RWPE1 (cell line): ENCODE data around the gene ARHGEF7.
"Not testable (repeated sequence)": the region's sequence is repeated elsewhere in the genome, so short reads cannot be mapped to it uniquely, and the experiment has no call there.

Experiments used
- CTCF ChIA-PET: fragments of 350-600 bp; sonication (Branson Sonifier 250); formaldehyde crosslinking; extraction: SDS; loops from one replicate; lab custom pipeline; 2021; lab: Yijun Ruan, JAX
- POLR2A ChIA-PET: fragments of 400-600 bp; formaldehyde crosslinking; extraction: SDS; loops from one replicate; lab custom pipeline; 2020; ENCODE audit warnings: antibody characterized with exemption; ENCODE audit not compliant: low non-redundant PET; lab: Yijun Ruan, JAX
- DNase-seq: peaks from one replicate; pipeline ENCODE4 v3.0.0; 2012; ENCODE audit warnings: low spot score
- H3K27ac ChIP-seq: fragments of 450-650 bp; 2 replicates; pipeline ENCODE4 v1.5.1; 2017
- CTCF ChIP-seq: fragments of 450-650 bp; conservative IDR thresholded peaks from 2 replicates; pipeline ENCODE4 v1.5.1; 2017; ENCODE audit warnings: low read depth, mild to moderate bottlenecking

The ARHGEF7 gene

GRCh38 chr13:111115061-111115964 lies at the start of gene ARHGEF7:
ARHGEF7 (plus strand) TSS chr13:111115310; CDS start chr13:111115527, 217 bp downstream.
- ChIA-PET CTCF (no interaction called here), POLR2A (no interaction called here)
- no peak for DNase-seq
- no peak within 1 kb of the TSS for H3K27ac ChIP-seq
- no peak for TF ChIP-seq CTCF

GRCh38 chr13:111065698-111066097 lies 49.4 kb upstream of the ARHGEF7 start:
- no peak for DNase-seq
- no peak overlapping the region for H3K27ac ChIP-seq
- ChIA-PET CTCF (no interaction called here), POLR2A (no interaction called here)
- TF ChIP-seq CTCF: no peak

- POLR2A ChIA-PET: interaction anchor here (0.6 kb wide), 1 partner anchor 614 kb away, joined by 8 read pairs; no protein-coding TSS in a partner anchor
- H3K27ac ChIP-seq: no peak overlapping the region
- no peak for DNase-seq
- no peak for TF ChIP-seq CTCF
- CTCF ChIA-PET: interaction anchor here (0.7 kb wide), 2 partner anchors 108 to 122 kb away, joined by 3 to 4 read pairs; no protein-coding TSS in a partner anchor
Observed at GRCh38 chr13:111066544-111066943, 48.6 kb upstream of the ARHGEF7 start.

GRCh38 chr13:111068009-111068350 lies 47.1 kb upstream of the ARHGEF7 start:
- ChIA-PET POLR2A (no interaction called here), CTCF (interaction anchor here (0.6 to 1.6 kb wide), 12 partner anchors 11 to 372 kb away, joined by 3 to 11 read pairs (median 4); no protein-coding TSS in a partner anchor)
- DNase-seq: no peak
- TF ChIP-seq CTCF: peak; percentile 68
- H3K27ac ChIP-seq: no peak overlapping the region

- H3K27ac ChIP-seq, DNase-seq, POLR2A ChIA-PET: not testable (repeated sequence)
- CTCF ChIA-PET: interaction anchor here (1.3 kb wide), 1 partner anchor 389 kb away, joined by 3 read pairs; no protein-coding TSS in a partner anchor
Observed at GRCh38 chr13:111071120-111071519, 44.0 kb upstream of the ARHGEF7 start.

- CTCF ChIA-PET, H3K27ac ChIP-seq, POLR2A ChIA-PET, DNase-seq: not testable (repeated sequence)
Observed at GRCh38 chr13:111071526-111071925, 43.6 kb upstream of the ARHGEF7 start.

GRCh38 chr13:111074826-111075225 lies 40.3 kb upstream of the ARHGEF7 start:
- no peak for TF ChIP-seq CTCF
- DNase-seq: no peak
- H3K27ac ChIP-seq: no peak overlapping the region
- ChIA-PET POLR2A (no interaction called here), CTCF (no interaction called here)
